H1 (cell line): ENCODE data around the gene ANAPC16. TPM values are rescaled to one million over a fixed set of nuclear protein-coding genes. Genes with fewer than 3 reads are reported as not detected.

Experiments used
- CHD7 ChIP-seq: fragments of 300-600 bp; sonication (generic); IDR thresholded peaks from 2 replicates; pipeline ENCODE4 v1.7.1; 2012; ENCODE audit warnings: low read length, moderate library complexity, mild to moderate bottlenecking, inconsistent platforms; ENCODE audit not compliant: insufficient replicate concordance
- TAF1 ChIP-seq: IDR thresholded peaks from 2 replicates; pipeline ENCODE4 v1.6.1; 2011; ENCODE audit warnings: mild to moderate bottlenecking, low read depth, low read length
- polyA plus RNA-seq, 7 experiments: library from polyadenylated mRNA; depleted of rRNA in 3 of 7; stranded (reverse) in 5 of 7; unstranded in 2 of 7; fragments of >200 nt in 5 of 7; fragments of 200-250 nt in 2 of 7; gene quantifications; 1 replicate in 5 of 7; 2 replicates in 1 of 7; 4 replicates in 1 of 7; pipeline versions ENCODE4 v1.2.1 to v1.2.3, GENCODE V29; 2011 to 2013; ENCODE audit warnings: missing spikeins in 2 of 7, mixed read lengths in 2 of 7
- total RNA-seq: library from RNA; stranded (reverse); fragmentation: NEBNext Ultra II Directional; extraction: Animal tissue kit (Norgen Biotek cat#: 25700); gene quantifications from 2 replicates; pipeline ENCODE4 v1.2.1, GENCODE V29; 2021

The ANAPC16 gene
- total and polyA plus RNA-seq, 2 of the 8 experiments (the other 6 are each of a cell fraction or from before 2014, with no cell fraction given) = 53.1 to 57.4 TPM

GRCh38 chr10:72227826-72228225 is 12.0 kb downstream of the ANAPC16 start (continued):
- TF ChIP-seq CHD7 = no peak
- no peak for TF ChIP-seq TAF1
